ENCODE results near the gene SULF2.

SULF2 gene

GRCh38 chr20:47688385-47689381, 96.6 kb downstream of the SULF2 start:
- H3K36me3 ChIP-seq (ENCODE audit: control insufficient read depth, insufficient read depth, low read length): peaks cover 5% of the 10 kb centered on the region

GRCh38 chr20:47687095-47687987, 97.9 kb downstream of the SULF2 start:
- H3K27me3 ChIP-seq (ENCODE audit: control insufficient read depth, insufficient read depth, low read length): no peaks in the 10 kb centered on the region
- no peak overlapping the region for H3K9ac ChIP-seq (ENCODE audit: low read length)
- no peaks in the 10 kb centered on the region for H3K4me1 ChIP-seq (ENCODE audit: control insufficient read depth, insufficient read depth, low read length)
- no peaks in the 10 kb centered on the region for H3K9me3 ChIP-seq (ENCODE audit: control insufficient read depth, low read length)
- no peak overlapping the region for H3K4me3 ChIP-seq (ENCODE audit: low read length)
- H3K36me3 ChIP-seq (ENCODE audit: control insufficient read depth, insufficient read depth, low read length): peaks cover 5% of the 10 kb centered on the region

More at GRCh38 chr20:47688385-47689381, 96.6 kb downstream of the SULF2 start:
- no peak overlapping the region for H3K9ac ChIP-seq (ENCODE audit: low read length)
- no peak overlapping the region for H3K4me3 ChIP-seq (ENCODE audit: low read length)
- H3K27me3 ChIP-seq (ENCODE audit: control insufficient read depth, insufficient read depth, low read length): no peaks in the 10 kb centered on the region
- H3K4me1 ChIP-seq (ENCODE audit: control insufficient read depth, insufficient read depth, low read length): no peaks in the 10 kb centered on the region
- no peaks in the 10 kb centered on the region for H3K9me3 ChIP-seq (ENCODE audit: control insufficient read depth, low read length)

DNA sequence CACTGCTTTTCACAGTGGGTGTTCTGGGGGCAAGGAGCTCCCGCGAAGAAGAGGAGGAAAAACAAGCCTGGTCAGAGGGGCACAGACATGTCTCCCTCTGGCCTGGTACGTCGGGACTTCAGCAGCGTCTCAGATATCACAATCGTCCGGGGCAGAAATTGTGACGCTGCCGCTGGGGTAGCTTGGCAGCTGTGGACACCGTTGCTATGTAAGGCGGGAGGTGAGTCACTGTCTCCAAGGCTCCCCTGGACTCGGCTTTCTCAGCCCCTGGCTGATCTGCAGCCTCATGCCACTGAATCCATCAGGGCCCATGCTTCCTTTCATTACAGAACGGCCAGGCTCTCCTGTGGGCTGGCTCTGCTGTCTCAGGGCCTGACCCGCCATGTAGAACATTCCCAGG, 98.7 kb downstream of the SULF2 start:
- no peaks in the 10 kb centered on the region for H3K4me1 ChIP-seq (ENCODE audit: control insufficient read depth, insufficient read depth, low read length)
- H3K9ac ChIP-seq (ENCODE audit: low read length): no peak overlapping the region
- H3K27me3 ChIP-seq (ENCODE audit: control insufficient read depth, insufficient read depth, low read length): no peaks in the 10 kb centered on the region
- H3K4me3 ChIP-seq (ENCODE audit: low read length): no peak overlapping the region
- H3K36me3 ChIP-seq (ENCODE audit: control insufficient read depth, insufficient read depth, low read length): peaks cover 5% of the 10 kb centered on the region
- no peaks in the 10 kb centered on the region for H3K9me3 ChIP-seq (ENCODE audit: control insufficient read depth, low read length)

GRCh38 chr20:47684306-47685080, 100.8 kb downstream of the SULF2 start:
- Histone ChIP-seq H3K9me3 (ENCODE audit: control insufficient read depth, low read length) (no peaks in the 10 kb centered on the region), H3K36me3 (ENCODE audit: control insufficient read depth, insufficient read depth, low read length) (peaks cover 5% of the 10 kb centered on the region), H3K4me1 (ENCODE audit: control insufficient read depth, insufficient read depth, low read length) (no peaks in the 10 kb centered on the region), H3K27me3 (ENCODE audit: control insufficient read depth, insufficient read depth, low read length) (no peaks in the 10 kb centered on the region), H3K4me3 (ENCODE audit: low read length) (no peak overlapping the region), H3K9ac (ENCODE audit: low read length) (no peak overlapping the region)

GRCh38 chr20:47682916-47683315, 102.4 kb downstream of the SULF2 start:
- Histone ChIP-seq H3K27me3 (ENCODE audit: control insufficient read depth, insufficient read depth, low read length) (no peaks in the 10 kb centered on the region), H3K4me3 (ENCODE audit: low read length) (no peak overlapping the region), H3K9me3 (ENCODE audit: control insufficient read depth, low read length) (no peaks in the 10 kb centered on the region), H3K4me1 (ENCODE audit: control insufficient read depth, insufficient read depth, low read length) (no peaks in the 10 kb centered on the region), H3K9ac (ENCODE audit: low read length) (no peak overlapping the region), H3K36me3 (ENCODE audit: control insufficient read depth, insufficient read depth, low read length) (no peaks in the 10 kb centered on the region)

DNA sequence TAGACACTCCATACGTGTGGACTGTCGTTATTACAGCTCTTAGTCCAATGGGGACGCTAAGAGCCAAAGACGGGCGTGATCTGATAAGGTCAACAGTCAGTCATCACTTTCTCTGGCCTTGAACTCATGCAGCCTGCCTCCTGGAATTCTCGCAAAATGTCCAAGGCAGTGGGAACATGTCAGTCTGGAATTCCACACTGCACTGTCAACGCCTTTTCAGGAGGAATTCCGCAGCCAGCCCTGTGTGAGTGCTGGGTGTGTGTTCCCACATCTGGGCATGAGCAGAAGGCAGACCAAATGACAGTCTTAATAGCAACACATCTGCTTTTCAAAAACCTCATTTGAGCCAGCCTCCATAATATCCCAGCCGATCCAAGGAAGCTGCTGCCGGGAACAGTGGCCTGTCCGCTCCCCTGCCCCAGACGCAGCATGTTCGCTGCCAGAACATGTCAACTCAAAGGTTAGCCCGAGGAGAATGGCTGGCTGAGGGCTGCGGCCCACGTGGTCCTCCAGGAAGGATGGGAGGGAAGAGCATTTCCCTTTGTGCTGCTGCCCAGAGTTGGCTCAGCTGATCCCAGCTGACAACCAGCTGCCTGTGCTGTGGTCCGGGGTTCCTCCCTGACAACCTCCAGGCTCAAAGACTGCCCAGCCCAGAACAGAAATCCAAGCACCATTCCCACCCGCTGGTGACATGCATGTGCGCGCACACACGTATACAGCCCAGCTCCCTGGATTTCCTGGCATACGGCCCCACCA, 103.1 kb downstream of the SULF2 start:
- H3K4me3 ChIP-seq (ENCODE audit: low read length): no peak overlapping the region
- no peaks in the 10 kb centered on the region for H3K27me3 ChIP-seq (ENCODE audit: control insufficient read depth, insufficient read depth, low read length)
- no peaks in the 10 kb centered on the region for H3K9me3 ChIP-seq (ENCODE audit: control insufficient read depth, low read length)
- no peak overlapping the region for H3K9ac ChIP-seq (ENCODE audit: low read length)
- no peaks in the 10 kb centered on the region for H3K4me1 ChIP-seq (ENCODE audit: control insufficient read depth, insufficient read depth, low read length)
- H3K36me3 ChIP-seq (ENCODE audit: control insufficient read depth, insufficient read depth, low read length): no peaks in the 10 kb centered on the region

DNA sequence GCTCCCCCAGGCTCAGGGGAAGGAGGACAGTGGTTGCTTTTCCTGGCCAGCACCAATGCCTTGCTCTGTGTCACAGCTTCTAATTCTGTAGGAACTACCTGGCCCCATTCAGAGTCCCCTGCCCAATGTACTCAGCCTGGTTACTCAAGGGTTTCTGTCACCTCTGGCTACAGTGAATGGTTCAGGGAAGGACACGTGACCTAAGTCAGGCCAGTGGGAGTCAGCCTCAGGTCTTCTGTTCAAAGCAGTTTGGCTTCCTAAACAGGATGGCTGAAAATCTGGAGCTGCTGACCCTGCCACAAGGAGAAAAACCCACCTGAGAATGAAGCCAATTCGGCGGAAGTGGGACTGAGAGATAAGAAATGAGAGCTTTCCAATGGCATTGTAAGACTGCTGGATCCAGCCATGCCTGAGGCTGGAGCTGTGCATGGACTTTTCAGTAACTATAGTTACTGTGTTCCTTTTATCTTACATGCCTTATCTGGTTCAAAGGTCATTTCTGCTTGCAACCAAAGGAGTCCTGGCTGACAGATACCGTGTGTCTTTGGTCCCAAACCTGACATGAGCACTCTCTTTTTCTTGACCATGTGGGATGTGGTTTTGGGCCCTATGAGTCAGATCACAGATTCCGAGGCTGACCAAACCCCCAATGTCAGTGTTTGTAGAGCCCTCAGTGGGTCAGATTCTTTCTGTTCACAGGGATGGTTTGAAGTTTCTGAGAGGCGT, 104.3 kb downstream of the SULF2 start:
- H3K36me3 ChIP-seq (ENCODE audit: control insufficient read depth, insufficient read depth, low read length): no peaks in the 10 kb centered on the region
- no peaks in the 10 kb centered on the region for H3K9me3 ChIP-seq (ENCODE audit: control insufficient read depth, low read length)
- H3K27me3 ChIP-seq (ENCODE audit: control insufficient read depth, insufficient read depth, low read length): no peaks in the 10 kb centered on the region
- H3K4me1 ChIP-seq (ENCODE audit: control insufficient read depth, insufficient read depth, low read length): no peaks in the 10 kb centered on the region
- H3K9ac ChIP-seq (ENCODE audit: low read length): no peak overlapping the region
- no peak overlapping the region for H3K4me3 ChIP-seq (ENCODE audit: low read length)

DNA sequence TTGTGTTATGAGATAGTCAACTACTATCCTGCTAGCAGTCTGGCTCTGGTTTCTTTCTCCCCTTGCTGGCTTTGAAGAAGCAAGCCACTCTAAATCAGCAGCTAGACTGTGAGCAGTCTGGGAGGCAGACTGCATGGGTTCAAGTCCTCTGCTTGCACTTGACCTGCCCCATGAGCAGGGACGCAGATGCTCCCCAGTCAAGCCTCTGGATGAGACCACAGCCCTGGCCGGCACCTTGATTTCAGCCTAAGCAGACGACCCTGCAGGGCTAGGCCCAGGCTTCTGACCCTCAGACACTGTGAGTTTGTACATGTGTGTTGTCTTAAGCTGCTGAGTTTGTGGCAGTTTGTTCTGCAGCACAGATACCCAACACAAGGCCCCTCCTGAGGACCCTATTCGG, 105.8 kb downstream of the SULF2 start:
- H3K9me3 ChIP-seq (ENCODE audit: control insufficient read depth, low read length): no peaks in the 10 kb centered on the region
- no peaks in the 10 kb centered on the region for H3K4me1 ChIP-seq (ENCODE audit: control insufficient read depth, insufficient read depth, low read length)
- H3K27me3 ChIP-seq (ENCODE audit: control insufficient read depth, insufficient read depth, low read length): no peaks in the 10 kb centered on the region
- no peak overlapping the region for H3K4me3 ChIP-seq (ENCODE audit: low read length)
- no peaks in the 10 kb centered on the region for H3K36me3 ChIP-seq (ENCODE audit: control insufficient read depth, insufficient read depth, low read length)
- no peak overlapping the region for H3K9ac ChIP-seq (ENCODE audit: low read length)

DNA sequence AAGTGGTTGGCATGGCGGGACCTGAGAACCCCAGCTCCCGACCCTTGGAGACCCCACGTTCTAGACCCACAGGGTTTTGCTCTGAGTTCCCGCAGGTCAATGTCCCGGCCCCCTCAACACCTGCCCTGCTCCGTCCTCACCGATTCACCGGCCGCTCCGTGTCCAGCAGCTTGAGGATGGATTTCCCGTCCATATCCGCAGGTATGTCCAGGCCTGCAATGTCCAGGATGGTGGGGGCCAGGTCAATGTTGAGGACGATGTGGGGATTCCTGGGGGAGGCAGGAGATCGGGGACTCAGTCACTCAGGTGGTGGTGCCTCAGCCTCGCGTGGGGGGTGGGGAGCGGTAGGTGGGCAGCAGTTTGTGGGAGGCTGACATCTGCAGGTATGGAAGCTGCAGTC, 106.7 kb downstream of the SULF2 start:
- H3K36me3 ChIP-seq (ENCODE audit: control insufficient read depth, insufficient read depth, low read length): no peaks in the 10 kb centered on the region
- no peaks in the 10 kb centered on the region for H3K27me3 ChIP-seq (ENCODE audit: control insufficient read depth, insufficient read depth, low read length)
- no peaks in the 10 kb centered on the region for H3K9me3 ChIP-seq (ENCODE audit: control insufficient read depth, low read length)
- no peaks in the 10 kb centered on the region for H3K4me1 ChIP-seq (ENCODE audit: control insufficient read depth, insufficient read depth, low read length)
- H3K9ac ChIP-seq (ENCODE audit: low read length): no peak overlapping the region
- no peak overlapping the region for H3K4me3 ChIP-seq (ENCODE audit: low read length)

DNA sequence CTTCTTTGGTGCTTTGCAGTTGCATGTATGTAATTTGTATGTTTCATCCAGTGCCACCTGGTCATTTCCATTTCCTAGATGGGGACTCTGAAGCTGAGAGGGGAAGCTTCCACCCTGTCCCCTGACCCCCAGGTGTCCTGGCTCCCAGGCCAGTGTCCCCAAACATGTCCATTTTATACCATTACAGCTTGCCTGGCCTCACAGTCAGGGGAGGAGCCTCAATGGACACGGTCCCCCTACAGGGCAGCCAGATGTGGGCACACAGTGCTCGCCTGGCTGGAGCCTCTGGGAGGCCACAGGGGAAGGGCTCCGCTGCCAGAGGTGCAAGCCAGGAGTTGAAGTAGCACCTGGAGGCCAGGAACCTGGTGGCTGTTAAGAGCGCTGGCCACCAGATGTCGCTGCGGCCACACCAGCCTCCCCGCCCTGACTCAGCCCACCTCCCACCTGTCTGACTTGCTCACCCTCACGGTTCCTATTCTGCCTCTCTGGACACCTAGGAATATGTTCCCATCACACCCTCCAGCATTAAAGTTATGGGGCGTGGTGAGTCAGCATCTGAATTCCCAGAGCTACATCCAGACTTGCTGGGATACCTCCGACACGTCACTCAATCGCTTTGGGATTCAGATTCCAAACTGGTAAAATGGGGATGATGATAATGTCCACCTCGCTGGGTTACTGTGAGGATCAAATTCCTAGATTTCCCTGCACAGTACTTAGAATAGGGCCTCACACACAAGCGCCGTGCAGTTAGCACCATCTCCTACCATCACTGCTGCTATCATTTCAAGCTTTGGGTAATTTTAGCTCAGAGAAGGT, 107.4 kb downstream of the SULF2 start:
- no peaks in the 10 kb centered on the region for H3K4me1 ChIP-seq (ENCODE audit: control insufficient read depth, insufficient read depth, low read length)
- H3K36me3 ChIP-seq (ENCODE audit: control insufficient read depth, insufficient read depth, low read length): no peaks in the 10 kb centered on the region
- H3K9ac ChIP-seq (ENCODE audit: low read length): no peak overlapping the region
- H3K27me3 ChIP-seq (ENCODE audit: control insufficient read depth, insufficient read depth, low read length): no peaks in the 10 kb centered on the region
- H3K4me3 ChIP-seq (ENCODE audit: low read length): no peak overlapping the region
- H3K9me3 ChIP-seq (ENCODE audit: control insufficient read depth, low read length): no peaks in the 10 kb centered on the region
